CD14-positive monocyte (primary cell): ENCODE measurements around the gene ATP8A1. TPM values are rescaled to one million over a fixed set of nuclear protein-coding genes. Genes with fewer than 3 reads are reported as not detected.

Experiments used
- DNase-seq, 3 donors: peaks; one replicate each; pipeline ENCODE4 v3.0.0-alpha.2; 2011 to 2022
- H2AFZ ChIP-seq: 2 replicates; pipeline ENCODE4 v1.6.0; 2012; ENCODE audit warnings: mild to moderate bottlenecking, low read depth, low read length, inconsistent platforms; ENCODE audit not compliant: insufficient read depth, poor library complexity, severe bottlenecking
- H3K27ac ChIP-seq, 2 donors: 1 replicate in 1 of 2; 2 replicates in 1 of 2; pipeline ENCODE4 v1.5.1; 2012 to 2013; ENCODE audit warnings: low read length in 2 of 2, control low read depth in 1 of 2, inconsistent platforms in 1 of 2, low read depth in 1 of 2, mild to moderate bottlenecking in 1 of 2
- H3K27me3 ChIP-seq, 2 donors: one replicate each; pipeline versions ENCODE4 v1.6.0 to v1.6.1; 2011 to 2013; ENCODE audit warnings: low read length in 2 of 2; ENCODE audit not compliant: control insufficient read depth in 2 of 2, insufficient read depth in 2 of 2
- H3K36me3 ChIP-seq, 2 donors: replicated peaks in 1 of 2; 1 replicate in 1 of 2; 2 replicates in 1 of 2; pipeline versions ENCODE4 v1.5.1 to v1.6.1; 2012 to 2013; ENCODE audit warnings: low read length in 2 of 2, control low read depth in 1 of 2, inconsistent platforms in 1 of 2, mild to moderate bottlenecking in 1 of 2; ENCODE audit not compliant: insufficient read depth in 2 of 2, control insufficient read depth in 1 of 2
- H3K4me1 ChIP-seq, 2 donors: 1 replicate in 1 of 2; 2 replicates in 1 of 2; pipeline versions ENCODE4 v1.5.1 to v1.6.1; 2012 to 2013; ENCODE audit warnings: low read length in 2 of 2, control low read depth in 1 of 2, inconsistent platforms in 1 of 2, mild to moderate bottlenecking in 1 of 2, moderate library complexity in 1 of 2; ENCODE audit not compliant: insufficient read depth in 2 of 2, control insufficient read depth in 1 of 2
- H3K4me2 ChIP-seq: replicated peaks from 2 replicates; pipeline ENCODE3; 2012; ENCODE audit warnings: low read length, moderate library complexity, mild to moderate bottlenecking; ENCODE audit not compliant: poor library complexity, severe bottlenecking; ENCODE audit errors: extremely low read depth
- H3K4me3 ChIP-seq, 3 experiments: fragments of 200-600 bp in 1 of 3; sonication (generic) in 1 of 3; replicated peaks in 1 of 3; 1 replicate in 2 of 3; 2 replicates in 1 of 3; pipeline ENCODE4 v1.5.1; 2011 to 2013; ENCODE audit warnings: low read length in 3 of 3, mild to moderate bottlenecking in 3 of 3, control low read depth in 2 of 3, low read depth in 2 of 3, inconsistent platforms in 1 of 3, moderate library complexity in 1 of 3
- H3K79me2 ChIP-seq: 2 replicates; pipeline ENCODE4 v1.6.0; 2012; ENCODE audit warnings: mild to moderate bottlenecking, control low read depth, inconsistent platforms, low read length, moderate library complexity; ENCODE audit not compliant: insufficient read depth
- H3K9ac ChIP-seq: 2 replicates; pipeline ENCODE4 v1.6.0; 2017; ENCODE audit warnings: low read length, mild to moderate bottlenecking; ENCODE audit not compliant: insufficient read depth, poor library complexity, severe bottlenecking
- H3K9me3 ChIP-seq, 2 donors: replicated peaks in 1 of 2; 1 replicate in 1 of 2; 2 replicates in 1 of 2; pipeline versions ENCODE4 v1.5.1 to v1.6.1; 2012 to 2013; ENCODE audit warnings: low read length in 2 of 2, control low read depth in 1 of 2; ENCODE audit not compliant: control insufficient read depth in 1 of 2, insufficient read depth in 1 of 2
- H4K20me1 ChIP-seq: 2 replicates; pipeline ENCODE4 v1.6.0; 2012; ENCODE audit warnings: mild to moderate bottlenecking, low read length, control low read depth, moderate library complexity; ENCODE audit not compliant: insufficient read depth
- H3K27ac Mint-ChIP-seq, 7 donors: one replicate each; pipeline ENCODE4 v1.8.0; 2020; ENCODE audit warnings: mild to moderate bottlenecking in 7 of 7, mixed read lengths in 7 of 7, moderate library complexity in 6 of 7, inconsistent platforms in 2 of 7
- H3K27me3 Mint-ChIP-seq, 3 donors: one replicate each; pipeline ENCODE4 v1.8.0; 2021 to 2022; ENCODE audit warnings: low read depth in 3 of 3, mild to moderate bottlenecking in 3 of 3, mixed read lengths in 3 of 3, moderate library complexity in 3 of 3, inconsistent platforms in 1 of 3
- H3K36me3 Mint-ChIP-seq, 2 donors: one replicate each; pipeline ENCODE4 v1.8.0; 2020; ENCODE audit warnings: mixed read lengths in 2 of 2, inconsistent platforms in 1 of 2, mild to moderate bottlenecking in 1 of 2
- H3K4me1 Mint-ChIP-seq: one replicate; pipeline ENCODE4 v1.8.0; 2020; ENCODE audit warnings: mild to moderate bottlenecking, mixed read lengths
- H3K4me3 Mint-ChIP-seq, 2 donors: one replicate each; pipeline ENCODE4 v1.8.0; 2020; ENCODE audit warnings: mild to moderate bottlenecking in 2 of 2, mixed read lengths in 2 of 2, moderate library complexity in 1 of 2
- H3K9me3 Mint-ChIP-seq, 7 donors: one replicate each; pipeline ENCODE4 v1.8.0; 2020 to 2022; ENCODE audit warnings: mixed read lengths in 7 of 7, mild to moderate bottlenecking in 6 of 7, moderate library complexity in 6 of 7, inconsistent platforms in 2 of 7
- WGBS: methylation state at CpG from one replicate; pipeline ENCODE4 v1.1.5; 2013; ENCODE audit warnings: missing lambda C conversion rate; ENCODE audit not compliant: insufficient coverage; 5-methylcytosine and 5-hydroxymethylcytosine counted together
- intact Hi-C, 2 donors: fragments of 100-400 bp; cut with micrococcal nuclease; formaldehyde crosslinking; loops; one replicate each; pipeline versions ENCODE4 v1.15.0 to v1.15.1; 2023
- polyA plus RNA-seq, 3 donors: library from polyadenylated mRNA; depleted of rRNA in 1 of 3; unstranded in 2 of 3; stranded (reverse) in 1 of 3; fragments of 300-500 nt in 2 of 3; fragments of >200 nt in 1 of 3; fragmentation: Illumina TruSeq in 2 of 3; gene quantifications; 1 replicate in 2 of 3; 2 replicates in 1 of 3; pipeline ENCODE4 v1.2.3, GENCODE V29; 2012 to 2021
- TF ChIP-seq, protein P1 (sequence below): fragments of 200-600 bp; IDR thresholded peaks from one replicate; pipeline ENCODE4 v1.8.0; 2022; ENCODE audit warnings: antibody characterized with exemption, mild to moderate bottlenecking

ATP8A1 gene
- polyA plus RNA-seq, 3 donors: 2.2 to 10.8 (median 3.2) TPM

DNA sequence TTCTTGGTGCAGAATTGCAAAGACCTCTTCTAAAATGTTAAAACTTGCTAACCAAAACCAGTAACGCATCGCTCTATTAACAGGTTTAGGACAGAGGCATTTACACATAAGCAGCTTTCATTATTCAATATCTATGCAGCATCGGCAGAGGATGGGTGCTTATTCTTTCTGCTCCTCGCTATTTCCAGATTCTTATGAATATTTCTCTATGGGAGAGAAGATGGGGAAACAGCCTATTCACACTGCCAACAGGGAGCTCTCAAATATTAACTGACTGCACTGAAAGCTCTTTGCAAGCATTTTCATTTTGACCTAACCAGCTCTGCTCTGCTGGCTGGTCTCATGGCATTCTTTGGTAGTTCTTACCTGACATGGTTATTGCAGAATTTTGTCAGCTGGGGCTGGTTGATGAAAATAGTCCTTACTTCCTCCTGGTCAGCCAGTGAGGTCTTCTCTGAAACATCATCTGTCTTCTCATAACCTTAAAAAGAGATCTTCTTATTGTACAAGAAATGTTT is 30.2 kb downstream of the ATP8A1 start:
- Histone ChIP-seq H3K79me2 (no peaks in the 10 kb centered on the region), H4K20me1 (no peaks in the 10 kb centered on the region), H3K4me1 (no peaks in the 10 kb centered on the region), H3K27ac (no peak overlapping the region), H3K27me3 (no peaks in the 10 kb centered on the region), H3K9ac (no peak overlapping the region), H3K9me3 (no peaks in the 10 kb centered on the region), H3K36me3 (peaks cover 0 to 5% of the 10 kb centered on the region in 2 donors), H3K4me3 (no peak overlapping the region), H2AFZ (no peak overlapping the region), H3K4me2 (no peak overlapping the region)
- Mint-ChIP-seq H3K4me3 (no peak overlapping the region), H3K4me1 (peaks cover 9% of the 10 kb centered on the region), H3K27ac (no peak overlapping the region), H3K36me3 (peaks cover 11 to 14% of the 10 kb centered on the region in 2 donors), H3K9me3 (peaks cover 0 to 3% (median 0%) of the 10 kb centered on the region in 7 donors), H3K27me3 (no peaks in the 10 kb centered on the region)
- DNase-seq: no peak
- TF ChIP-seq, protein P1, sequence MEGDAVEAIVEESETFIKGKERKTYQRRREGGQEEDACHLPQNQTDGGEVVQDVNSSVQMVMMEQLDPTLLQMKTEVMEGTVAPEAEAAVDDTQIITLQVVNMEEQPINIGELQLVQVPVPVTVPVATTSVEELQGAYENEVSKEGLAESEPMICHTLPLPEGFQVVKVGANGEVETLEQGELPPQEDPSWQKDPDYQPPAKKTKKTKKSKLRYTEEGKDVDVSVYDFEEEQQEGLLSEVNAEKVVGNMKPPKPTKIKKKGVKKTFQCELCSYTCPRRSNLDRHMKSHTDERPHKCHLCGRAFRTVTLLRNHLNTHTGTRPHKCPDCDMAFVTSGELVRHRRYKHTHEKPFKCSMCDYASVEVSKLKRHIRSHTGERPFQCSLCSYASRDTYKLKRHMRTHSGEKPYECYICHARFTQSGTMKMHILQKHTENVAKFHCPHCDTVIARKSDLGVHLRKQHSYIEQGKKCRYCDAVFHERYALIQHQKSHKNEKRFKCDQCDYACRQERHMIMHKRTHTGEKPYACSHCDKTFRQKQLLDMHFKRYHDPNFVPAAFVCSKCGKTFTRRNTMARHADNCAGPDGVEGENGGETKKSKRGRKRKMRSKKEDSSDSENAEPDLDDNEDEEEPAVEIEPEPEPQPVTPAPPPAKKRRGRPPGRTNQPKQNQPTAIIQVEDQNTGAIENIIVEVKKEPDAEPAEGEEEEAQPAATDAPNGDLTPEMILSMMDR: no peak
- 100% methylated on average over 2 of the region's 4 CpGs for WGBS
- intact Hi-C loops: no loop called here

DNA sequence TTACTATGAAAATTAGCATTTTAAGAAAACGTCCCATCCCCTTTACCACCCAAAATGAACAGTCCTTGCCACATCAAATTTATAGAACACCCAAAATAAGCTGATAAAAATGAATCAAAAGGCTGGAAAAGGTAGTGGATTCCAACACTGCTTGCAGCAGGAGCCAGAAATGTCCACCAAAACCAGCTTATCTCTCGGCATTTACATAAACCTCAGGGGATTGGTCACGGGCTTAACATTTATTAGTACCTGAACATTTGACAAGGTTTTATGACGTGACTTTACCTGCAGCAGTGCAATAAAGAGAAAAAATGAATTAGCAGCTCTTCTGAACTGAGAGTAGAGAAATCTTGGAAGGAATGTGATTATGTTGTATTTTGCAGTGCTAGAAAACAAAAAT is 31.6 kb downstream of the ATP8A1 start:
- H2AFZ ChIP-seq: no peak overlapping the region
- H3K27me3 ChIP-seq: no peaks in the 10 kb centered on the region
- peaks cover 9% of the 10 kb centered on the region for H3K4me1 Mint-ChIP-seq
- peaks cover 0 to 3% (median 0%) of the 10 kb centered on the region in 7 donors for H3K9me3 Mint-ChIP-seq
- no peak overlapping the region for H3K4me3 ChIP-seq
- H3K27me3 Mint-ChIP-seq: no peaks in the 10 kb centered on the region
- H3K4me2 ChIP-seq: no peak overlapping the region
- H3K4me3 Mint-ChIP-seq: no peak overlapping the region
- no peaks in the 10 kb centered on the region for H4K20me1 ChIP-seq
- peaks cover 13 to 16% of the 10 kb centered on the region in 2 donors for H3K36me3 Mint-ChIP-seq
- no peak overlapping the region for H3K27ac ChIP-seq
- no peaks in the 10 kb centered on the region for H3K4me1 ChIP-seq
- H3K9me3 ChIP-seq: no peaks in the 10 kb centered on the region
- no peaks in the 10 kb centered on the region for H3K79me2 ChIP-seq
- no CpG with 5 or more reads among the region's 4 CpGs for WGBS
- DNase-seq: no peak
- no peak overlapping the region for H3K9ac ChIP-seq
- TF ChIP-seq, protein P1: no peak
- intact Hi-C loops: no loop called here
- H3K36me3 ChIP-seq: peaks cover 0 to 5% of the 10 kb centered on the region in 2 donors
- no peak overlapping the region for H3K27ac Mint-ChIP-seq
